Sigmoid colon (tissue), 7 donors: ENCODE measurements around the gene CD74. TPM values are rescaled to one million over a fixed set of nuclear protein-coding genes. Genes with fewer than 3 reads are reported as not detected.

Source experiments
- DNase-seq: peaks from one replicate; pipeline ENCODE4 v3.0.0-alpha.2; 2019
- H3K27ac ChIP-seq, 4 donors: fragments of 200-600 bp; sonication (generic); one replicate each; pipeline ENCODE4 v1.5.1; 2016 to 2019; ENCODE audit warnings: mild to moderate bottlenecking in 1 of 4
- H3K27me3 ChIP-seq, 3 donors: fragments of 200-600 bp; sonication (generic); one replicate each; pipeline ENCODE4 v1.5.1; 2019; ENCODE audit warnings: mild to moderate bottlenecking in 1 of 3
- H3K36me3 ChIP-seq, 4 donors: fragments of 200-600 bp; sonication (generic); one replicate each; pipeline ENCODE4 v1.5.1; 2016 to 2019
- H3K4me1 ChIP-seq, 4 donors: fragments of 200-600 bp; sonication (generic); one replicate each; pipeline ENCODE4 v1.5.1; 2017 to 2019
- H3K4me3 ChIP-seq, 4 donors: fragments of 200-600 bp; sonication (generic); one replicate each; pipeline ENCODE4 v1.5.1; 2017 to 2019; ENCODE audit warnings: mild to moderate bottlenecking in 2 of 4, moderate library complexity in 1 of 4
- H3K9me3 ChIP-seq, 4 donors: fragments of 200-600 bp in 3 of 4; sonication (generic) in 3 of 4; one replicate each; pipeline versions ENCODE4 v1.5.1 to v1.6.1; 2013 to 2019
- EP300 ChIP-seq, 4 donors: sonication (generic); formaldehyde crosslinking; IDR thresholded peaks; one replicate each; pipeline ENCODE4 v1.6.1; 2017; ENCODE audit warnings: antibody characterized with exemption in 4 of 4
- POLR2A ChIP-seq, 2 donors: fragments of 450-650 bp; IDR thresholded peaks; one replicate each; pipeline ENCODE4 v1.6.1; 2016; ENCODE audit warnings: antibody characterized with exemption in 2 of 2, mild to moderate bottlenecking in 2 of 2, moderate library complexity in 2 of 2
- POLR2AphosphoS5 ChIP-seq, 4 donors: sonication (generic); formaldehyde crosslinking; IDR thresholded peaks; one replicate each; pipeline ENCODE4 v1.6.1; 2017; ENCODE audit warnings: antibody characterized with exemption in 4 of 4
- WGBS, 2 donors: extraction: QIAGEN DNeasy Blood & Tissue Kit; methylation state at CpG; one replicate each; pipeline ENCODE4 v1.1.7; 2013; 5-methylcytosine and 5-hydroxymethylcytosine counted together
- intact Hi-C: fragments of 100-400 bp; cut with DNase I; formaldehyde crosslinking; loops from one replicate; pipeline ENCODE4 v1.15.1; 2023
- polyA plus RNA-seq, 3 donors: library from polyadenylated mRNA; stranded (reverse); fragments of 200-250 nt; gene quantifications; one replicate each; pipeline ENCODE4 v1.2.3, GENCODE V29; 2013
- total RNA-seq, 4 donors: library from RNA; depleted of rRNA; stranded (reverse); fragments of >200 nt; gene quantifications; one replicate each; pipeline ENCODE4 v1.1.0, GENCODE V29; 2016
- TF ChIP-seq, protein P1 (sequence below), 4 experiments: fragments of 450-650 bp in 3 of 4; fragments of 200-600 bp in 1 of 4; IDR thresholded peaks; one replicate each; pipeline ENCODE4 v1.5.1; 2016 to 2019; ENCODE audit warnings: antibody characterized with exemption in 4 of 4, mild to moderate bottlenecking in 3 of 4, moderate library complexity in 2 of 4
- donor health status: healthy with polysubstance abuse.
- donor health status: Bipolar disorder and iron deficiency.
- donor health status: healthy.

The CD74 gene
- total and polyA plus RNA-seq, 7 donors = 176 to 2,186 (median 216) TPM

DNA sequence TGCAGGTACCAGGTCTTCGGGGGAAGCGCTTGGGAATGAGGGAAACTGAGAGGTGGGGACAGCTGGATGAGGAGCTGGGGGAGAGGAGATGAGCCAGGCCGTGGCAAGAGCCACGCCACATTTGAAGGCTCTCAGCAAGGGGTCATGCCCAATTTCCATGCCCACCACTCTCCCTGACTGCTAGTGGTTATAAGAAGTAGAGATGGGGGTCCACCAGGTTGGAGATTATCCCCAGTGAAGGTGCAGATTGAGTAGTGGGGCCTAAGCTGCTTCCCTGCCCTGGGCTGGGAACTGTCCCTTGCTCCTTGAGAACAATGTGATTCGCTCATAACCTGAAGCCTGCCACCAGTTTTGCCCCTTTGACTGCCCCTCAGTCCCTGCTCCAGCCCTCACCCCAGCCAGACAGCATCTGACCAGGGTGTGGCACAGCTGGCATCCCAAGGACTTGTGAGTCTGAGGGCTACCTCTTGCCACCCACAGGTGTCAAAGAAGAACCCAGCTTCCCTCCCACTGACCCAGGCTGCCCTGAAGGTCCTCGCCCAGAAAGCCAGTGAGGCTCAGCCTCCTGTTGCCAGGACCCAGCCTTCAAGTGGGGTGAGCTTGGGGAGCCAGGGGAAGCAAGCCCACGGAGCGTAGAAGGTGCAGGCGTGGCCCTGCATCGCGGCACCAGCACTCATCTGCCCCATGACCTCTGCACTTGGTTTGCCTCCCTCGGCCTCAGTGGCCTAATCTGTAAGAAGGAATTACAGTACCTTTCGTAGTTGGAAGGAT is 21.5 kb downstream of the CD74 start:
- H3K27ac ChIP-seq = no peak overlapping the region
- no peaks in the 10 kb centered on the region for H3K4me1 ChIP-seq
- no peaks in the 10 kb centered on the region for H3K27me3 ChIP-seq
- TF ChIP-seq POLR2A (IDR thresholded peaks at IDR 0.05) (no peak), POLR2AphosphoS5 (IDR thresholded peaks at IDR 0.05) (no peak), EP300 (IDR thresholded peaks at IDR 0.05) (no peak)
- TF ChIP-seq, protein P1, sequence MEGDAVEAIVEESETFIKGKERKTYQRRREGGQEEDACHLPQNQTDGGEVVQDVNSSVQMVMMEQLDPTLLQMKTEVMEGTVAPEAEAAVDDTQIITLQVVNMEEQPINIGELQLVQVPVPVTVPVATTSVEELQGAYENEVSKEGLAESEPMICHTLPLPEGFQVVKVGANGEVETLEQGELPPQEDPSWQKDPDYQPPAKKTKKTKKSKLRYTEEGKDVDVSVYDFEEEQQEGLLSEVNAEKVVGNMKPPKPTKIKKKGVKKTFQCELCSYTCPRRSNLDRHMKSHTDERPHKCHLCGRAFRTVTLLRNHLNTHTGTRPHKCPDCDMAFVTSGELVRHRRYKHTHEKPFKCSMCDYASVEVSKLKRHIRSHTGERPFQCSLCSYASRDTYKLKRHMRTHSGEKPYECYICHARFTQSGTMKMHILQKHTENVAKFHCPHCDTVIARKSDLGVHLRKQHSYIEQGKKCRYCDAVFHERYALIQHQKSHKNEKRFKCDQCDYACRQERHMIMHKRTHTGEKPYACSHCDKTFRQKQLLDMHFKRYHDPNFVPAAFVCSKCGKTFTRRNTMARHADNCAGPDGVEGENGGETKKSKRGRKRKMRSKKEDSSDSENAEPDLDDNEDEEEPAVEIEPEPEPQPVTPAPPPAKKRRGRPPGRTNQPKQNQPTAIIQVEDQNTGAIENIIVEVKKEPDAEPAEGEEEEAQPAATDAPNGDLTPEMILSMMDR (IDR thresholded peaks at IDR 0.05) = no peak
- DNase-seq = no peak
- 93 to 97% methylated on average over 13 of the region's 13 CpGs for WGBS, 2 donors
- no peaks in the 10 kb centered on the region for H3K9me3 ChIP-seq
- intact Hi-C loops = no loop called here
- H3K4me3 ChIP-seq = no peak overlapping the region
- peaks cover 31 to 100% (median 57%) of the 10 kb centered on the region in 4 donors for H3K36me3 ChIP-seq

- H3K9me3 ChIP-seq = no peaks in the 10 kb centered on the region
- H3K4me3 ChIP-seq = no peak overlapping the region
- 84 to 85% methylated on average over 13 of the region's 13 CpGs for WGBS, 2 donors
- H3K36me3 ChIP-seq = peaks cover 31 to 100% (median 60%) of the 10 kb centered on the region in 4 donors
- TF ChIP-seq, protein P1 (IDR thresholded peaks at IDR 0.05) = no peak
- TF ChIP-seq EP300 (IDR thresholded peaks at IDR 0.05) (no peak), POLR2A (IDR thresholded peaks at IDR 0.05) (no peak), POLR2AphosphoS5 (IDR thresholded peaks at IDR 0.05) (no peak)
- H3K27me3 ChIP-seq = no peaks in the 10 kb centered on the region
- no peak overlapping the region for H3K27ac ChIP-seq
- DNase-seq = no peak
- intact Hi-C loops = no loop called here
- H3K4me1 ChIP-seq = no peaks in the 10 kb centered on the region
Measured at GRCh38 chr5:150389531-150390266, 23.0 kb downstream of the CD74 start.

GRCh38 chr5:150386024-150386855 is 26.5 kb downstream of the CD74 start:
- 86 to 93% methylated on average over 15 of the region's 15 CpGs for WGBS, 2 donors
- H3K27ac ChIP-seq = no peak overlapping the region
- intact Hi-C loops = no loop called here
- no peak overlapping the region for H3K4me3 ChIP-seq
- peaks cover 45 to 100% (median 68%) of the 10 kb centered on the region in 4 donors for H3K36me3 ChIP-seq
- H3K4me1 ChIP-seq = no peaks in the 10 kb centered on the region
- H3K9me3 ChIP-seq = no peaks in the 10 kb centered on the region
- TF ChIP-seq POLR2AphosphoS5 (IDR thresholded peaks at IDR 0.05) = no peak
- TF ChIP-seq, protein P1 (IDR thresholded peaks at IDR 0.05) = no peak
- TF ChIP-seq POLR2A (IDR thresholded peaks at IDR 0.05) = no peak
- no peak for TF ChIP-seq EP300 (IDR thresholded peaks at IDR 0.05)
- H3K27me3 ChIP-seq = no peaks in the 10 kb centered on the region
- no peak for DNase-seq

- Histone ChIP-seq H3K27ac (no peak overlapping the region), H3K9me3 (no peaks in the 10 kb centered on the region), H3K4me3 (no peak overlapping the region), H3K4me1 (no peaks in the 10 kb centered on the region), H3K36me3 (peaks cover 50 to 100% (median 79%) of the 10 kb centered on the region in 4 donors), H3K27me3 (no peaks in the 10 kb centered on the region)
- WGBS, 2 donors = 97% methylated on average over 5 of the region's 5 CpGs
- intact Hi-C loops = no loop called here
- no peak for DNase-seq
- TF ChIP-seq, protein P1 (IDR thresholded peaks at IDR 0.05) = no peak
- TF ChIP-seq POLR2AphosphoS5 (IDR thresholded peaks at IDR 0.05) (no peak), POLR2A (IDR thresholded peaks at IDR 0.05) (no peak), EP300 (IDR thresholded peaks at IDR 0.05) (no peak)
Measured at GRCh38 chr5:150384701-150385100, 28.0 kb downstream of the CD74 start.
